PFSK-1 (cell line): ENCODE measurements around the gene SPAST. TPM values are rescaled to one million over a fixed set of nuclear protein-coding genes. Genes with fewer than 3 reads are reported as not detected.
A peak's percentile ranks its signal among the peaks of the same experiment; 100 is the strongest.

Experiments used
- FOXP2 ChIP-seq: optimal IDR thresholded peaks from 2 replicates; pipeline ENCODE3; 2011; ENCODE audit warnings: borderline replicate concordance, control low read depth, inconsistent platforms; ENCODE audit not compliant: insufficient read depth; ENCODE audit errors: extremely low read length, extremely low read depth
- POLR2AphosphoS5 ChIP-seq: IDR thresholded peaks from 2 replicates; pipeline ENCODE4 v1.6.1; 2012; ENCODE audit warnings: low read depth, mild to moderate bottlenecking, control low read depth, low read length, moderate library complexity
- SIN3A ChIP-seq: IDR thresholded peaks from 2 replicates; pipeline ENCODE4 v1.6.1; 2012; ENCODE audit warnings: mild to moderate bottlenecking, low read length, moderate library complexity, borderline replicate concordance; ENCODE audit not compliant: insufficient read depth
- TAF1 ChIP-seq: IDR thresholded peaks from 2 replicates; pipeline ENCODE4 v1.6.1; 2012; ENCODE audit warnings: low read length, control low read depth, borderline replicate concordance; ENCODE audit not compliant: insufficient read depth
- polyA plus RNA-seq: library from polyadenylated mRNA; unstranded; fragments of >200 nt; gene quantifications from one replicate; pipeline ENCODE4 v1.2.1, GENCODE V29; 2012; ENCODE audit warnings: low read depth, missing spikeins; ENCODE audit not compliant: insufficient read length
- TF ChIP-seq, protein P1 (sequence below), 2 experiments: IDR thresholded peaks; 2 replicates each; pipeline versions ENCODE4 v1.6.1 to v1.8.0; 2011 to 2012; ENCODE audit warnings: low read depth in 2 of 2, low read length in 2 of 2, control low read depth in 1 of 2, inconsistent platforms in 1 of 2, mild to moderate bottlenecking in 1 of 2, moderate library complexity in 1 of 2; ENCODE audit not compliant: insufficient read depth in 1 of 2

SPAST gene, protein sequence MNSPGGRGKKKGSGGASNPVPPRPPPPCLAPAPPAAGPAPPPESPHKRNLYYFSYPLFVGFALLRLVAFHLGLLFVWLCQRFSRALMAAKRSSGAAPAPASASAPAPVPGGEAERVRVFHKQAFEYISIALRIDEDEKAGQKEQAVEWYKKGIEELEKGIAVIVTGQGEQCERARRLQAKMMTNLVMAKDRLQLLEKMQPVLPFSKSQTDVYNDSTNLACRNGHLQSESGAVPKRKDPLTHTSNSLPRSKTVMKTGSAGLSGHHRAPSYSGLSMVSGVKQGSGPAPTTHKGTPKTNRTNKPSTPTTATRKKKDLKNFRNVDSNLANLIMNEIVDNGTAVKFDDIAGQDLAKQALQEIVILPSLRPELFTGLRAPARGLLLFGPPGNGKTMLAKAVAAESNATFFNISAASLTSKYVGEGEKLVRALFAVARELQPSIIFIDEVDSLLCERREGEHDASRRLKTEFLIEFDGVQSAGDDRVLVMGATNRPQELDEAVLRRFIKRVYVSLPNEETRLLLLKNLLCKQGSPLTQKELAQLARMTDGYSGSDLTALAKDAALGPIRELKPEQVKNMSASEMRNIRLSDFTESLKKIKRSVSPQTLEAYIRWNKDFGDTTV
- 6.2 TPM for polyA plus RNA-seq

DNA sequence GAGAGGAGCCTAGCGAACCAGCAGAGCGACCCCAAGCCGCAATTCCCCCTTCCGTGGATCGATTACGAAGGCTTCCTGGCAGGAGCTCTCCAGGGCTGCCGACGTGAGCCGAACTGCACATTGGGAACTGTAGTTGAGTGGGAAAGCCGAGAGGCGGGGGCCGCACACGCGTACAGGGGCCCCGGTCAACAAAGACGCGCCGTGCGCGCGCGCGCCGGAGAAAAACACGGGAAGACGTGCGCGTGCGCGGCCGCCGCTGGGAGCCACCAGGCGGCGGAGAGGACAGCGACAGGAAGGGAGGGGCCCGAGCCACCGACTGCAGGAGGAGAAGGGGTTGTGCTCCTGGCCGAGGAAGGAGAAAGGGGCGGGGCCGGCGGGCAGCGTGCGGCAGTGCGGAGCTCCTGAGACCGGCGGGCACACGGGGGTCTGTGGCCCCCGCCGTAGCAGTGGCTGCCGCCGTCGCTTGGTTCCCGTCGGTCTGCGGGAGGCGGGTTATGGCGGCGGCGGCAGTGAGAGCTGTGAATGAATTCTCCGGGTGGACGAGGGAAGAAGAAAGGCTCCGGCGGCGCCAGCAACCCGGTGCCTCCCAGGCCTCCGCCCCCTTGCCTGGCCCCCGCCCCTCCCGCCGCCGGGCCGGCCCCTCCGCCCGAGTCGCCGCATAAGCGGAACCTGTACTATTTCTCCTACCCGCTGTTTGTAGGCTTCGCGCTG lies at the start of gene SPAST:
SPAST (plus strand) TSS at position 247 of the 711 bp plus-strand sequence; CDS start at position 523, 276 bp downstream.
- TF ChIP-seq SIN3A (no peak), TAF1 (peak; percentile 60; the same call in 1 of the 2 replicates), FOXP2 (peak; percentile 100), POLR2AphosphoS5 (peak; percentile 90)
- TF ChIP-seq, protein P1, sequence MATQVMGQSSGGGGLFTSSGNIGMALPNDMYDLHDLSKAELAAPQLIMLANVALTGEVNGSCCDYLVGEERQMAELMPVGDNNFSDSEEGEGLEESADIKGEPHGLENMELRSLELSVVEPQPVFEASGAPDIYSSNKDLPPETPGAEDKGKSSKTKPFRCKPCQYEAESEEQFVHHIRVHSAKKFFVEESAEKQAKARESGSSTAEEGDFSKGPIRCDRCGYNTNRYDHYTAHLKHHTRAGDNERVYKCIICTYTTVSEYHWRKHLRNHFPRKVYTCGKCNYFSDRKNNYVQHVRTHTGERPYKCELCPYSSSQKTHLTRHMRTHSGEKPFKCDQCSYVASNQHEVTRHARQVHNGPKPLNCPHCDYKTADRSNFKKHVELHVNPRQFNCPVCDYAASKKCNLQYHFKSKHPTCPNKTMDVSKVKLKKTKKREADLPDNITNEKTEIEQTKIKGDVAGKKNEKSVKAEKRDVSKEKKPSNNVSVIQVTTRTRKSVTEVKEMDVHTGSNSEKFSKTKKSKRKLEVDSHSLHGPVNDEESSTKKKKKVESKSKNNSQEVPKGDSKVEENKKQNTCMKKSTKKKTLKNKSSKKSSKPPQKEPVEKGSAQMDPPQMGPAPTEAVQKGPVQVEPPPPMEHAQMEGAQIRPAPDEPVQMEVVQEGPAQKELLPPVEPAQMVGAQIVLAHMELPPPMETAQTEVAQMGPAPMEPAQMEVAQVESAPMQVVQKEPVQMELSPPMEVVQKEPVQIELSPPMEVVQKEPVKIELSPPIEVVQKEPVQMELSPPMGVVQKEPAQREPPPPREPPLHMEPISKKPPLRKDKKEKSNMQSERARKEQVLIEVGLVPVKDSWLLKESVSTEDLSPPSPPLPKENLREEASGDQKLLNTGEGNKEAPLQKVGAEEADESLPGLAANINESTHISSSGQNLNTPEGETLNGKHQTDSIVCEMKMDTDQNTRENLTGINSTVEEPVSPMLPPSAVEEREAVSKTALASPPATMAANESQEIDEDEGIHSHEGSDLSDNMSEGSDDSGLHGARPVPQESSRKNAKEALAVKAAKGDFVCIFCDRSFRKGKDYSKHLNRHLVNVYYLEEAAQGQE (IDR thresholded peaks at IDR 0.05; ENCODE audit: insufficient read depth in 1 of 2, low read depth in 2 of 2, low read length in 2 of 2): peak; percentile 42 to 75; a peak in 3 of 4 replicates

DNA sequence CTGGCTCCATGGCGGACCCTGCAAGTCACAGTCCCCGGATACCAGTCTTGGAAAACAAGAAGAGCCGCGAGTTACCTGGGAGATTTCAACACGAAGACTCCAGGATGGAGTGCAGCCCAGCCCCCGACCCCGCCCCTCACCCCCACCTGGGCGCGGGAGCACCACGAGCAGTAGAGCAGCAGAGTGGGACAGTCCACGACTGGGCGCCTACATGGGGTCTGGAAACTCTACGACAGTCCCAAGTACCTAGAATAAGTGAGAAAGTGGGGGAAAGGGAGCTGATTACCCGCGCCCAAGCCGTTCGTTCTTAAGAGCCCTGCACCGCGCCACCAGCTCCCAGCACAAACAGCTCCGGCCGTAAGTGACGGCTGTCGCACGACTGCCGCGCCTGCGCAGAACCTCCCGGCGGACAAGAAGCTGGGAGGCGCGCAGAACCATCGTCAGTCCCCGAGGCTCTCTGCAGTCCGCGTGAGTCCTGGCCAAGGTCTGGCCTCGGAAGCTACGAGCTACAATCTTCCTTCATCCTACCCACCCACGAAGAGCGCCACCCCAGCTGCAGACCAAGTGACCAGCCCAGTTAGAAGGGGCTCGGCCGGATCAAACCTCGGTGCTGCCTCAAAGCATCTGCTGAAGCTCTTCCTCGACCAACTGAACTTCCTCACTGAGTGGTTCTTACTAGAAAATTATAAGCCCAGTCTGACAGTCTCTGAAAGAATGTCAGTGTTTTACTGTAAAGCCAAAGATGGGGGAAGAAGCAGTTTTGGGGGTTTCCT lies 23.7 kb upstream of the SPAST start, which contains the start of gene DPY30:
DPY30 (minus strand) TSS at position 359 of the 773 bp plus-strand sequence; CDS start at position 10, 349 bp downstream.
- TF ChIP-seq POLR2AphosphoS5: peak; percentile 96
- TF ChIP-seq TAF1: peak; percentile 94
- TF ChIP-seq FOXP2: peak; percentile 20
- TF ChIP-seq, protein P1 (IDR thresholded peaks at IDR 0.05; ENCODE audit: insufficient read depth in 1 of 2, low read depth in 2 of 2, low read length in 2 of 2): peak in 1 of 2 experiments; percentile 4; a peak in 1 of 4 replicates
- TF ChIP-seq SIN3A: no peak; the same call in 1 of the 2 replicates

DNA sequence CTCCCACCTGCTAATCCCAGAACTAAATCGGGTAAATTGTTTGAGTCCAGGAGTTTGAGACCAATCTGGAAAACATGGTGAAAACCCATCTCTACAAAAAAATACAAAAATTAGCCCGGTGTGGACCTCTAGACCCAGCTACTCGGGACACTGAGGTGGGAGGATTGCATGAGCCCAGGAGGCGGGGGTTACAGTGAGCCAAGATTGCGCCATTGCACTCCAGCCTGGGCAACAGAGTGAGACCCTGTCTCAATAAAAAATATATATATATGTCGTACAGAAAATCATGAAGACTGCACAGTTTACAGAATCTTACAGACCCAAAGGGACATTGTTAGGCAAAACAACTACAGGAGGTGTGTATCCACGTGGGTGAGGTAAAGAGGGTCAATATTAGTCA lies 19.8 kb upstream of the SPAST start:
- no peak for TF ChIP-seq SIN3A
- TF ChIP-seq FOXP2: no peak

DNA sequence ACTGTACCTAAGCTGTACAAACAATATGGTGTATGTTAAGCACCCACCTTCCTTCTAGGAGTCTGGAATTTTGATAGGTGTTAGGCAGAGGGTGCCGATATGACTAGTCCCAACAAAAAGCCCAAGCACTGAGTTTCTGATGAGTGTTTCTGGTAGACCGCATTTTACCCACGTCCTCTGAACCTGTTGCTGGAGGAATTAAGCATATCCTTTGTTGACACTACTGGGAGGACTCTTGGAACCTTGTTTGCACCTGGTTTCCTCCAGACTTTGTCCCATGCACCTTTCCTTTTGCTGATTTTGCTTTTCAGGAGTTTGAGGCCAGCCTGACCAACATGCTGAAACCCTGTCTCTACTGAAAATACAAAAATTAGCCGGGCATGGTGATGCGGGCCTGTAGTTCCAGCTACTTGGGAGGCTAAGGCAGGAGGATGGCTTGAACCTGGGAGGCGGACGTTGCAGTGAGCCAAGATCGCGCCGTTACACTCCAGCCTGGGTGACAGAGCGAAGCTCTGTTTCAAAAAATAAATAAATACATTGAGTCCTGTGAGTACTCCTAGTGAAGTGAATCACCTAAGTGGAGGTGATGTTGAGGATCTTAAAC lies 11.4 kb upstream of the SPAST start:
- no peak for TF ChIP-seq SIN3A
- no peak for TF ChIP-seq TAF1

DNA sequence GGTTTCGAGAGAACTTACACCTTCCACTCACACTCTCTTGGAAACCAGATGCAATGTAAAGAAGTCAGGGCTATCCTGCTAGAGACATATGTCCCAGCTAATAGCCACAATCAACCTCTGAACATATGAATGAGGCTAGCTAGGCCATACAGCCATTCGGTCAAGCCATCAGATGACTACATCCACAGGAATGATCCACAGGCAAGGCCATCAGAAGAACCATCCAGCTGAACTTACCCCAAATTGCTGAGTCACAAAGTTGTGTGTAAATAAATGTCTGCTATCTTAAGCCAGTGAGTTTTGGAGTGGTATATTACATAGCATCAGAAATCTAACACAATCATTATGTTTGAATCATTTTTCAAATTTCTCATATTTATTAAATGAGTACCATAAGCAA lies 5.2 kb upstream of the SPAST start:
- TF ChIP-seq SIN3A (no peak), FOXP2 (no peak), TAF1 (no peak), POLR2AphosphoS5 (no peak)
- TF ChIP-seq, protein P1 (IDR thresholded peaks at IDR 0.05; ENCODE audit: insufficient read depth in 1 of 2, low read depth in 2 of 2, low read length in 2 of 2): no peak
